COLO668 (cell line): ENCODE results near the gene GLT6D1.

Experiments used
- DNase-seq: peaks from one replicate; lab custom pipeline; 2025; ENCODE audit not compliant: unreplicated experiment; lab: John Stamatoyannopoulos, UW

GLT6D1 gene

DNA sequence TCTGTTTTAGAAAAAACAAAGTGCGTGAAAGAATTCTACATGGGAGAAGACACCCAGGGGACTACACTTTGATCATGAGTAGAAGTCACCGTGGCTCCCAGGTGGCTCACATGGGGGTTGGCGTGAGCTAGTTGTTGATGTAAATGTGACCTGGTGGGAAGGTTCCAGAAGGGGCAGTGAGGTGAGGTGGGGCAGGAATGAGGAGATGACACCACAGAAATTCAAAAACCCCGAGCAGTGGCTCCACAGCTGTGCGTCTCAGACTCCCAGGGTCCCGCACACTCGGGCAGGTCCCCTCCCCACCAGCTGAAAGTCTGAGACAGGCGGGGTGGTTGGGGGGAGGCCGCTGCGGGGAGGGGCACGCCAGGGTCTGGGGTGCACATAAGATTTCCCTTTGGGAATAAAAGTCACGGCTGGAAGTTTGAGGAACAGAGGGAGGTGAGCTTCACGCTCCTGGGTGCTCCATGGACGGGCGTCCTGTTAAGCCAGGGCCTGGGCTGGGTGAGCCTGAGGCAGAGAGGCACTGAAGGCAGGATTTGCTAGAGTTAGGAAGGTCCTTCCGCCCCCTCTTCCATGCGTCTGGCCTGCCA lies 29.9 kb downstream of the GLT6D1 start:
- DNase-seq: no peak

DNA sequence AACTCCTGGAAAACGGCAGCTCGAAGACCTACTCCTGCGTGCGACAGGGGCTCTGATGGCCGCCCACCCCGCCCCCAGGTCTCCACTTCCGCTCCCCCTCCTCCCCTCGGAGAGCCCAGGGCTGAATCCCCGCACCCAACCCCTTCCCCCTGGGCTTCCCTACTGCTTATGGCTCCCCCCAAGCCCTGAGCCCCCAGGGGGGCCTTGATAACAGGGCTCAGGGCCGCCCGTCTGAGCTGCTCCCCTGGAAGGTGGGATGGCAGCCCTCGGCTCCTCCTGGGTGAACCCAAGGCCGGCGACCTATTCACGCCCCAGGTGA lies 30.4 kb downstream of the GLT6D1 start:
- no peak for DNase-seq

DNA sequence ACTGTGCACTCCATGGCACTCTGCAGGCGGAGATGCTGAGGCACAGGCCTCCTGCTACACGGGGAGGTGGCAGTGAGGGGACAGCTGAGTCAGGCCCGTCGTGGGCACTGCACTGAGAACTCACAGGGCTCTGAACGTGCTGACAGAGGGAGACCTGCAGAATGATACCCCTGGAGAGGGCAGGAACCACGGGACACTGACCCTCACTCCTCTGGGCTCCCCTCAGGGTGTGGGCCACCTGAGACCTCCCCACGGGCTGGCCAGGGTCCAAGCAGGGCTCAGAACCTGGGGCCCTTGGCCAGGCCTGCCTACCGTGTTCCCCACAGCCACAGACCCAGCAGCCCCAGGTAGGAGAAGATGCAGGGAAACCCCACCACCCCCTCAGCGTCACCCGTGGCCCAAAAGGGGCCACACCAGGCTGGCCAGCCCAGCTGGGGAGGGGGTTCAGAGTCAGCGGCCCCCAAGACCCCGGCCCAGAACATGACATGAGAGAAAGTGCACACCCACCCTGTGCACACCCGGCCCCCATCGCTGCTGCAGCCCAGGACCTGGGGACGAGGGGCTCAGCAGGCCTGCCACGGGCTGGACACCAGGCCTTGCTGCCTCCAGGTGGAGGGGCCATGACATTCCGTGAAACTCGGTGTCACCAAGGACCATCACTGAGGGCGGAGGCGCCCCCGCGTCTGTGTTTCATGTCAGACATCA lies 30.9 kb downstream of the GLT6D1 start:
- DNase-seq: no peak

DNA sequence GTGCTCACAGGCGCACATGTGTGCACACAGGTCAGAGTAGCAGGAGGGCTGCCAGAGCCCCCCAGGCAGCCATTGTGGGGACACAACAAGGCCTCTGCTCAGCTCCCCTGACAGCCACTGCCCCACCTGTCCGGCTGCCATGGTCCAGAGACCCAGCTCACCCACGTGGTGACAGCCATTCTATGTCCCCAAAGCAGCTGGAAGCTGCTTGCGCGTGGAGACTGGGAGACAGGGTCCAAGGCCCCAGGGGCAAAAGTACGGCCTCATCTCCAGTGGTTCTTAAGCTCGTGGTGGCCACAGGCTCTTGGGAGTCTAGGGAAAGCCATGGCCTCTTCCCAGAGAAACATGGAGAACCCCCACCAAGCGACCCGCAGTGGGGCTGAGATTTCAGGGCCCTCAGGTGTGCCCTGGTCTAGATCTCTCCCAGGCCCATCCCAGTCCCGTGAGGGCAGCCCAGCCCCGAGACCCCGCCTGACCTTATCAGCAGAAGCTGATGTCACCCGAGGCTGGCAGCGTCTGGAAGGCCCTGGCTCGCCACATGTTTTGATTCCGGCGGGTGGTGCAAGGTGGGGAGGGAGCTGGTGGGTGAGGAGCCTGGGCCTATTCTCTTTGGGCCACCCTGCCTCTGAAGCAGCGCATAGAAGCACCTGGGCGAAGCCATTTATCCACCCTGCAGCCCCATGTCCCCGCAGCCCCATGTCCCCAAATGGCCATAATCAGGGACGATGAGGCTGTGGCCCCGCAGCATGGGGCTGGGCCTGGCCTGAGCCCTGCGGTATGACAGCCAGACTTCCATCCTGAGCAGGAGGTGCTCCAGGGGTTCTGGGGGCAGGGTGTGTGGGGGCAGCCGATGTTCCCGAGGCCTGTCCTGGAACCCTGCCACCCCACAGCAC lies 31.7 kb downstream of the GLT6D1 start:
- DNase-seq: no peak

DNA sequence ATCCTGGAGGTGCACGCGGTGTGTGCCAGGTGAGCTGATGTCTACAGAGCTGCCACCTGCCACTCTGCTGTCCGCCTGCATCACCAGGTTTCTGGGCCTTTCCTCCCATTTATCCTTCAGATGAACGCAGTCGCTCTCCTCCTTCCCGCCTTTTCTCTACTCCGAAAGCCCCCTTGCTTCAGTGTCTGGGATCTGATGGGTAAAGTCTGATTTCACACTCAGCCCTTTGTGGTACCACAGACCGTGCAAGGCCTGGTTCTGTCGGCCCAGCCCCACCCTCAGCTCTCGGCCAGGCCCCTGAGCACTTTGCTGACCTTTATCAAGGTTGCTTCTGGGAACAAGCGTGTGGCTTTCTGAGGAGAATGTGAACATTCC lies 32.5 kb downstream of the GLT6D1 start:
- no peak for DNase-seq

DNA sequence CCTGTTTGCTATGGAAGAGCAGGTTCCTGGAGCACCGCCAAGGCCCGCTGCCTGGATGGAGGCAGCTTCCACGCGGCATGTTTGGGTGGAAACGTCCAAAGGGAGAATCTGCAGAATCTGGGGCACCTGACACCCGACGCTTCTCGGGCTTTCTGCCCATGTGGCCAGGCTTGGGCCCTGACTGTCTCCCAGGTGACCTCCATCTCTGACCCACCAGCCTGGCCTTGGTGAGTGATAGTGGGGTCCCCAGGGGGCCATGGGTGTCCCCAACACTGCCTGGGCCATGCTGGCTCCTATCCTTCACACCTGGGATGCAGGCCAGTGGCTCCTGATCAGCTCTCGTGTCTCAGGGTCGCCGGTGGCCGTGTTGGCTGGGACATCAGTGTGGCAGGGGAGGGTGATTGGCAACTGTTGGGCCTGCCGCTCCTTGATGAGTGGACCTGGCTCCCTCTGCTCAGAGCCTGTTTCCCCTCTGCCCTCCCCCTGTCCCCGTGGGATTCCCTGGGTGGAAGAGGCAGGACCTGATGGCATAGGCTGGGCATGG lies 34.0 kb downstream of the GLT6D1 start:
- DNase-seq: no peak

DNA sequence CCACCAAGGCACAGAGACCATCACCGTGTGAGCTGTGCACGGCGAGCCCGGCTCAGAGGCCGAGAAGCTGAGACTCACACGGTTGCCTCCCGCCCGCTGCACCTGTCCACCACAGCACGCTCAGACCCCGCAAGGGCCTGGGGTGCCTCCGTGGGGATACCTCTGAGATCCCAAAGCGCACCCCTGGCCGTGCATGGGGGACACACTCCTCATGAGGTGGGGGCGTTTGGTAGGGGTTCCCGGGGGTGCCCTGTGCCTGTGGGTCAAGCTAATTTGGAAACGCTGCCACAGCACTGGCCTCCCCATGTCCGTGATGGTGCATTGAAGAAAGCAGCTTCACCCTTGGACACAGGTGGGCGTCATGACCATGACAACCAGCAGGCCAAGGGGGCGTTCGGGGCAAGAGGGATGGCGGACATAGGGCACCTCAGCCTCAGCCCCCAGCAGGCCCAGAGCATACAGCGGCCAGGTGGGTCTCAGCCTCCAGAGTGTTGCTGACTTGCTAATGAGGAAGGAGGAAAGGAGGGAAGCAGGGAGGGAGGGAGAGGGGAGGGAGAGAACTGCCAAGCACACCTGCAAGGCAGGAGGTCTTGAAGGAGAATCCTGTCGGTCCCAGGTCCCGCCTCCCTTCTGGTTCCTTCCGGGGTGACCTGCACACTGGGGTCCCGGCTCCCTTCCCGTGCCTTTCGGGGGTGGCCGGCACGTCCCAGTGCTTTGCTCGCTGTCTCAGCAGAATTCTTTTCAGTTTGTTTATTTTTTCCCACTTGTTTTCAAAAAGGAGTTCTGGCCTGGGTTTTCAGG lies 34.7 kb downstream of the GLT6D1 start:
- DNase-seq: no peak

DNA sequence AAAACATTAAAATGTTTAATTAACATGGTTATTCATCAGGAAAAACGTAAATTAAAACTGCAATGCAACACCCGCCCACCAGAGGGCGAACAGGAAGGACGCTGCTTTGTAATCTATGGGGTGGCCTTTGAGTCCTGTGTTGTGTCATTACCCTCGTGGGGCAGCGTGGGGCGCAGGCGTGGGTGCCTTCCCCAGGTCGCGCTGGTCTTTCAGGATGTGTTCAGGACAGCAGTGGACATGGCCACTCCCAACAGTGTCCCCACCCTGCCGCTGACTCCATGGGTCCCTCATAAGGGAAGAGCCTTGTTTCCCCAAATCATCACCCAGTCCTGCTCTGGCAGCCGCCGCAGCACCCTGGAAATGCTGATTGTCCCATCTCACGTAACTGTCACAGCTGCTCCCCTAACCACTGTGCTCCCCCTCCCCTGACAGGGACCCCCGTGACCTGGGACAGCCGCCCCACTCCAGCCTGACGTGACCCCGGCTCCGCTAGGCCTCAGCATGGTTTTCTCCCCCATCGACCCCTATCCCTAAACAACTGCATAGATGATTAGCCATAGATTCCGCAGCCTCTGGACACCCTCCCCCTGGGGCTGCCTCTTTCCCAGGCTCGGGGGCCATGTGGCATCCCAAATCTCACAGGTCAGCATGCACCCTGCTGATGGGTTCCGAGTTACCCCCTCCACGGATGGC lies 36.4 kb downstream of the GLT6D1 start:
- DNase-seq: peak; percentile 34

DNA sequence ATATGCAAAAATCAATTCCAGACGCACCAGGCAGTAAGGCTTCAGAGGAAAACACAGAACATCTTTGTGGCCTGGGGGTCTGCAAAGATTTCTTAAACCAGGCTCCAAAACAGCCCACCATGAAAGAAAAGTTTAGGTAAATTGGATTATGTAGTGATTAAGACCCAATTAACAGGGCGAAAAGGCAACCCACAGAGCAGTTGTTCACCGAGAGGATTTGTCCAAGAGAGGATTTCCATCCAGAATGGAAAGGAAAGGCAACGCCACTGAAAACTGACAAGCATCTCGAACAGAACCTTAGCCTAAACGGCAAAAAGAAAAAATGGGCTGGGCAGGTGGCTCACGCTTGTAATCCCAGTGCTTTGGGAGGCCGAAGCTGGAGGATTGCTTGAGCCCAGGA lies 37.4 kb downstream of the GLT6D1 start:
- no peak for DNase-seq

DNA sequence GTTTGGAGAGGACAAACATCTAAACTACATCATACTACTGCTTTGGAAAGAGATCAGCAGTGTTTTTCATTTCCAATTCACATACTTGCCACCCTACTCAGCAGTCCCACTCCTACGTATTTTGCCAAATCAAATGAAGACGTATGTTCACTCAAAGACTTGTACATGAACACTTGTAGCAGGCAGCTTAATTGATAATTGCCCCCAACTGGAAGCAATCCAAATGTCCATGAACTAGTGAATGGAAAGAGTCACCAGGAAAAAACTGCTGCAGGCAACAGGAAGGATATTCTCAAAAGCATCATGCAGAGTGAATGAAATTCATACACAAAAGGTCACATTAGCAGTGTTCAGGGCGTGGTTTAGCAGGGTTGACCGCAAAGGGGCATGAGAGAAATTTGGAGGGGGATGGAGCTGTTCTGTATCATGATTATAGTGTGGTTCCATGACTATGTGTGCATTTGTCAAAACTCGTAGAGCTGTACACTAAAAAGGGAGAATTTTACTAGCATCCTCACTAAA lies 39.0 kb downstream of the GLT6D1 start:
- no peak for DNase-seq

DNA sequence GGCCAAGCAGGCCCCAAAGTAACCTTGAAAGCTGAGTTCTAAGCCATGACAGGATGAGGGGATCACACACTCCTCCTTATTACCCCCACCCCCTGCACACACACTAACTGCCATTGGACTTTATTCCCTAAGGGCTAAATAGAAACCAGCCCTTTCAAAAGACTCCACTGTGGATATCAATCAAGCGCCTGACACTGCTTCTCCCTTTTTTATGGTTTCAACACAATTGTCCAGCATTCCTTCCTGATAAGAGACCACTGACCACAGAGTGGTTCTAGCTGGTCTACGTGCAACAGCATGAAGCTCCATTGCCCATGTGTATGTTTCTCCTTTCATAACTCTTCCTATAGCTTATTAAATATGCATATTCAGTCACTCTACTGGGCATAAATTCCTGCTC lies 43.1 kb downstream of the GLT6D1 start:
- no peak for DNase-seq

DNA sequence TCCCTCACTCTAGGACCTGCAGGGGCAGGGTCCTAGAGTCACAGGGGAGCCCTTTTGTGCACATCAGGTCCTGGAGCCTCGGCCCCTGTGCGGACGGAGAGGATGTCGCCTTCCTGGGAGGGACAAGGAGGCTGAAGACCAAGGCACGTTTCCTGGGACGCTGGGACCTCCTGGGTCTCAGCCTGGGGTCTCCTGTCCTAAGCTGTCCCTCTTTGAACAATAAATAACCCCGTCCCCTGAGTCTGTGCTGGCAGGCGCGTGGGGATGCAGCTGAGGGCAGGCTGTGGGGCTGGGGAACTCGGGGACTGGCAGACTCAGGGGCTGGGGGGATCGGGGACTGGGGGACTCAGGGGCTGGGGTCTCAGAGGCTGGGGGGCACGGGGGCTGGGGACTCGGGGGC lies 46.7 kb downstream of the GLT6D1 start:
- DNase-seq: no peak

DNA sequence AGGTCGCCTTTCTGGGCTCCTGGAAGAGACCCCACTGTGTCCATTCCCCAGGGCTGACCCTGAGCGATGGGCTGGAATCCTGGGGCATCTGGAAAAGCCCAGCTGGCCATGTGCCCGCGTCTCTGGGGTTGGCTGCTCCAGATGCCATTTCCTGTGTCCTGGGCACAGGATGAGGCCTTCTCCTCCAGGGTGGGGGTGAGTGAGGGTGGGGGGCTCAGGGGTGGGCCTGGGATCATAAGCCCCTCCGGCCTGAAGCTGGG lies 47.1 kb downstream of the GLT6D1 start:
- DNase-seq: no peak

DNA sequence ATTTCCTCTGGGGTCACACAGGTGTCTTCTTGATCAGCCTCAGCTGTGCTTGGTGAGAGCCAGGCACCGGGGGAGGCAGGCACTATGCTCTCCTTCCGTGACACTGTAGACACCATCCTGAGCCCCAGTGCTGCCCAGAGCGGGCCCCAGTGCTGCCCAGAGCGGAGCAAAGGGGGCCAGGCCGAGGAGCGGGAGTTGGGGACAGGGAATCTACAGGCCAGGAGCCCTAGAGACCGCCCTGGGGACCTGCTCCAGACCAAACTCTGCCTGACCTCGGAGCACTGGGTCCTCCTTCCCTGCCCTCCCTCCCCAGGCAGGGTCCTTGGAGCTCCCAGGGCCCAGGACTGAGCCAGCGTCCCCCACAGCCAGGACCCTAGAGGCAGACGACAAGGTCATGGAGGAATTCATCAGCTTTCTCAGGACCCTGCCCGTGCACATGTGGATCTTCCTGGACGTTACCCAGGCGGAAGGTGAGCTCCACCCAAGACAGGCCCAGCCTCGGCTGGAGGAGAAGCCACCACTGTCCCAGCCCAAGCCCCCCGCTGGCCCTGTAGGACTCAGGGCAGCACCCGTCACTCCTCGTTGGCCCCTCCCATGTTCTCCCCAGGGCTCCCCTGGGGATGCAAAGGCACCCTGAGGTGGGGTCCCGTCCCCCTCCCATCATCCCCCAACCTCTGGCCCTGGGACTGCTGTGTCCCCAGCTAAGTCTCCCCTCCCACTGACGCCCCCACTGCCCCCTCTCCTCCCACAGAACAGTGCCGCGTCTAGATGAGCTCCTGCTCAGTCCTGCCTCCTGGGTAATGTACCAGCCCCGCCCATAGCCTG lies 47.6 kb downstream of the GLT6D1 start:
- DNase-seq: no peak

DNA sequence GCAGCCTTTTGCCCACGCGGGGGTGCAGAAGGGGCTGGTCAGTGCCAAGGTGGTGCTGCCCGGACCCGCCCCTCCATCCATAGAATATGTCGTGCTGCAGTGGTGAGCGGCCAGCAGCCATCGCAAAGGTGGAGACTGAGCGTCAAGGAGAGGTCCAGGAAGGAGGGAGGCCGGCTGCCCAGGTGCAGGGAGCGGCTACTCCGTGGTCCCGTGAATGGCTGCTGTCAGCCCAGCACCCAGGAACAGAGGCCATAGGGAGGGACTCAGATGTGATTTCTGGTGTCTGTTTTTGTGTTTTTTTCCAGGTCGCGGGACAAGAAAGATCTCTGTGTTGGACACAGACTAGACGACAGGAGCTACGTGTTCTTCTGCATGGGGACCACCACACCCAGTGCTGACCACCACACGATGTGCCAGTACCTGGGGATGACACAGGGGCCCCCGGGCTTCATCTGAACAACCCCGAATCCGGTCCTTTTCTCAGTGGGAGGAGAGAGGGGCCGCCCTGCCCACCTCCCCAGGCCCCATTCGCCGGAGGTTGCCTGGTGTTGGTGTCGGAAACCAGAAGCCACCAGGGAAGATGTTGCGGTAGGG lies 48.8 kb downstream of the GLT6D1 start:
- DNase-seq: no peak

DNA sequence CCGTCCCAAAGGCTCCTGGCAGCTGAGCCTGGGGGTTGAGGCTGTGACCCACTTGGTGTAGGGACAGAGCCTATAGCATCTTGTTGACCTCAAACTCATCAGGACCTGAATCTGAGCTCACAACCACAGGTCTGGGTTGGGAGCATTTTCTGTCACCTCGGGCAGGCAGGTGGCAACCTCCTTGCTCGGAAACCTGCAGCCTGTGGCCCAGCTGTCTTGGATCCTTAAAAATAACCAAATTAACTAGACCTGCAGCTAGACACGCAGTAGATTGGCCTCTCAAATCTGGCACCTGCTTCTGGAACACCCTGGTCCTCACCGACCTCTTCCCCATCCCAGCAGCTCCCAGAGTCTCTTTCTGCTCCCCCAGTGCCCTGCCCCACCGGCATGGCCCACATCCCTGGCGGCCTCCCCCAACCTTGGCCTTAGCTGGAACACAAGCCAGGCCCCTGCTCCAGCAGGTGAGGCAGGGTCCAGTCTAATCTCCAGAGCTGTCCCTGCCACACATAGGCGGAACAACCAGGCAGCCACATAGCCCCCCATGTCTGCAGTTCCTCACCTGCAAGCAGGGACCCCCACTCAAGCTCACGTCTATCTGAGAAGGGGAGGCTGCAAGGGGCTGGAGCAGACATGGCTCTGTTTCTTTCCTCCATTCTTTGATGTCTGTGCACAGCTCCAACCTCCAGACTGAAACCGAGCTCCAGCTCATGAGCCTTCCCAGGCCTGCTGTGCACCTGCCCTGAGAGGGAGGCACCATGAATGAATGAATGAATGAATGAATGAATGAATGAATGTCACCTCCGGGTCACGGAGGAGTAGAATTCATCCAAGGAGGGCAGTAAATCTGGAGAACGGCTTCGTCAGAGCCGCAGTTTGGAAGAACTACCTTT lies 49.5 kb downstream of the GLT6D1 start:
- no peak for DNase-seq

DNA sequence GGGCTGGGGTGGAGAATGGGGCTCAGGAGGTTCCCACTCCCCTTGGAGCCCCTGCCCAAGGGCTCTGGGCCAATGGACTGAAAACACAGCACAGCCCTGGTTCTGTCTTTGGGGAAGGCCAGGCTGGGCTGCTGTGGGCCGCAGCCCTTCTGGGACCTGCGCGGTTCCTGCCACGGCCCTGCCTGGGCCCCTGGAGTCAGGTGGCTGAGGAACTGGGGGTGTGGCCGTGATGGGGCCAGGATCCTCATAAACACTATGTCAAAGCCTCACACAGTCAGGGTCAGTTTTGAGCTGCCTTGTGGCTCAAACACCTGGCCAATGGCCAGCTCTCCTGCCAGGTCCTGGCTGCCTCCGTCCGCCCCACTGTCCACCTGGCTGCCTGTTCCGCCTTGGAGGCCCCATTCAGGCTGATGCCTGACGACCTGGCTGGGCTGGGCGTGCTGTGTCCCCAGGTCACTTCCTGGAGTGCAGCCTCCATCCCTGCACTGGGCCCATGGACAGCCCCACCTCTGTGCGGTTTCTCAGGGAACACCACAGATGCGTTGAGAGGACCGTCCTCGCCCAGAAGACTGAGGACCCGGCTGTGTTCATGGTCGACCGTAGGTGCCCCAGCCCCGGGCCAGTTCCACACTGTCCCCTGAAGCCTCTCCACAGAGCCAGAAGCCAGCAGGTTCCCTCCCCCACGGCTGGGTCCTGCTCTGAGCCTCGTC lies 50.3 kb downstream of the GLT6D1 start:
- no peak for DNase-seq

DNA sequence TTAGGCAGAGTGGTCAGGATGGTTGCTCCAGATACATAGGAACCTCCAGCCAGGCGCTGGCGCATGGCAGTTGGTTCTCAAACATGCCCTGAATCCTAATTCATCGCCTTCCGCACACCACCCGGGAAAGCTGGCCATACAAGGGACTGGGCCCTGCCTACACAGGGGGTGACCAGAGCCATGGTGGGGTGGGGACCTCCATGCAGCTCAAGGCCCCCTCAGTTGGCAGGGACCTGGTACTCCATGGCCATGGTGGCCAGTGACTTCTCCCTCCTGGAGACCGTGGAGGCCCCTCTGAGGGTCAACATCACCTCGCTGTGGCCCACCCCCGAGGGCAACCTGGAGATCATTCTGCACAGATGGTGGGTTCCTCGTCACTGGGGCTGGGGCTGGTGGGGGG lies 51.0 kb downstream of the GLT6D1 start:
- no peak for DNase-seq
